ENCODE results near the gene ABCG4. TPM values are rescaled to one million over a fixed set of nuclear protein-coding genes. Genes with fewer than 3 reads are reported as not detected.
A peak's percentile ranks its signal among the peaks of the same experiment; 100 is the strongest.

The ABCG4 gene
- total and polyA plus RNA-seq, 9 of the 15 experiments (the other 6 are each of a cell fraction or from before 2014, with no cell fraction given) = 0.03 to 0.11 (median 0.07) TPM; not detected in 4

DNA sequence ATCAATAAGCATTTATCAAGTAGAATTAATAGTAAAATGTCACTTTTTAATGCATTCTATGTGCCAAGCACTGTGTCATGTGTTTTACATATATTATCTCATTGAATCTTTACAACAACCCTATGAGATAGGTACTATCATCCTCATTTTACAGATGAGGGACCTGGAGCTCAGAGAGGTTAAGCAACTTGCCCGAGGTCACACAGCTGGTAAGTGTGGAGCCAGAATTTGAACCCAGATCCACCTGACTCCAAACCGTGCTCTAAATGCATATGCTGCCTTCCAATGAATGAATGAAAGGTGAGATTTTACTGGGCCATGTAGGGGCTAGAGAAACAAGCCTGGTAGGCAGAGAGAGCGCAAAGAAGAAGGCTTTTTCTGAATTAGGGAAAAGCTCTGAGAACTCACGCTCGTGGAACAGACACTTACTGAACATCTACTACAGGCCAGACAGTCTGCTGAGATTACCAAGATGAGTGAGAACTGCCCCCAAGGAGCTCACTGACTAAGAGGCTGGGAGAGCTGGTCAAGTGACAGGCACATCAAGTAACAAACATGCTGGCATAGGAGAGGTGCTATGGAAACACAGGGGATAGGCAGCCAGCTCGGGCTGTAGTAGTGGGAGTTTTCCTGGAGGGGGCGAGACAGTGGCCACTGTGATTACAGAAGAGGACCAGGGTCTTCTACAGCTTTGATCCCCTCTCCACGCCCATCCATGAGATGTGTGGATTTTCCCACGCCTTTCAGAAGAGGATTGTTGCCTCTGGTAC, 4.4 kb downstream of the ABCG4 start (continued):
- TF ChIP-seq, protein P1, sequence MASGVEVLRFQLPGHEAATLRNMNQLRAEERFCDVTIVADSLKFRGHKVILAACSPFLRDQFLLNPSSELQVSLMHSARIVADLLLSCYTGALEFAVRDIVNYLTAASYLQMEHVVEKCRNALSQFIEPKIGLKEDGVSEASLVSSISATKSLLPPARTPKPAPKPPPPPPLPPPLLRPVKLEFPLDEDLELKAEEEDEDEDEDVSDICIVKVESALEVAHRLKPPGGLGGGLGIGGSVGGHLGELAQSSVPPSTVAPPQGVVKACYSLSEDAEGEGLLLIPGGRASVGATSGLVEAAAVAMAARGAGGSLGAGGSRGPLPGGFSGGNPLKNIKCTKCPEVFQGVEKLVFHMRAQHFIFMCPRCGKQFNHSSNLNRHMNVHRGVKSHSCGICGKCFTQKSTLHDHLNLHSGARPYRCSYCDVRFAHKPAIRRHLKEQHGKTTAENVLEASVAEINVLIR (CRISPR knock-in tag; IDR thresholded peaks at IDR 0.05) = no peak
- no peak for TF ChIP-seq RAD21 (CRISPR knock-in tag; conservative IDR thresholded peaks at IDR 0.05 in 1 of 2, IDR thresholded peaks at IDR 0.05 in 1 of 2)
- TF ChIP-seq, protein P2, sequence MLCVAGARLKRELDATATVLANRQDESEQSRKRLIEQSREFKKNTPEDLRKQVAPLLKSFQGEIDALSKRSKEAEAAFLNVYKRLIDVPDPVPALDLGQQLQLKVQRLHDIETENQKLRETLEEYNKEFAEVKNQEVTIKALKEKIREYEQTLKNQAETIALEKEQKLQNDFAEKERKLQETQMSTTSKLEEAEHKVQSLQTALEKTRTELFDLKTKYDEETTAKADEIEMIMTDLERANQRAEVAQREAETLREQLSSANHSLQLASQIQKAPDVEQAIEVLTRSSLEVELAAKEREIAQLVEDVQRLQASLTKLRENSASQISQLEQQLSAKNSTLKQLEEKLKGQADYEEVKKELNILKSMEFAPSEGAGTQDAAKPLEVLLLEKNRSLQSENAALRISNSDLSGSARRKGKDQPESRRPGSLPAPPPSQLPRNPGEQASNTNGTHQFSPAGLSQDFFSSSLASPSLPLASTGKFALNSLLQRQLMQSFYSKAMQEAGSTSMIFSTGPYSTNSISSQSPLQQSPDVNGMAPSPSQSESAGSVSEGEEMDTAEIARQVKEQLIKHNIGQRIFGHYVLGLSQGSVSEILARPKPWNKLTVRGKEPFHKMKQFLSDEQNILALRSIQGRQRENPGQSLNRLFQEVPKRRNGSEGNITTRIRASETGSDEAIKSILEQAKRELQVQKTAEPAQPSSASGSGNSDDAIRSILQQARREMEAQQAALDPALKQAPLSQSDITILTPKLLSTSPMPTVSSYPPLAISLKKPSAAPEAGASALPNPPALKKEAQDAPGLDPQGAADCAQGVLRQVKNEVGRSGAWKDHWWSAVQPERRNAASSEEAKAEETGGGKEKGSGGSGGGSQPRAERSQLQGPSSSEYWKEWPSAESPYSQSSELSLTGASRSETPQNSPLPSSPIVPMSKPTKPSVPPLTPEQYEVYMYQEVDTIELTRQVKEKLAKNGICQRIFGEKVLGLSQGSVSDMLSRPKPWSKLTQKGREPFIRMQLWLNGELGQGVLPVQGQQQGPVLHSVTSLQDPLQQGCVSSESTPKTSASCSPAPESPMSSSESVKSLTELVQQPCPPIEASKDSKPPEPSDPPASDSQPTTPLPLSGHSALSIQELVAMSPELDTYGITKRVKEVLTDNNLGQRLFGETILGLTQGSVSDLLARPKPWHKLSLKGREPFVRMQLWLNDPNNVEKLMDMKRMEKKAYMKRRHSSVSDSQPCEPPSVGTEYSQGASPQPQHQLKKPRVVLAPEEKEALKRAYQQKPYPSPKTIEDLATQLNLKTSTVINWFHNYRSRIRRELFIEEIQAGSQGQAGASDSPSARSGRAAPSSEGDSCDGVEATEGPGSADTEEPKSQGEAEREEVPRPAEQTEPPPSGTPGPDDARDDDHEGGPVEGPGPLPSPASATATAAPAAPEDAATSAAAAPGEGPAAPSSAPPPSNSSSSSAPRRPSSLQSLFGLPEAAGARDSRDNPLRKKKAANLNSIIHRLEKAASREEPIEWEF (CRISPR knock-in tag; IDR thresholded peaks at IDR 0.05) = no peak
- TF ChIP-seq CTBP1 (IDR thresholded peaks at IDR 0.05; ENCODE audit: borderline replicate concordance) = no peak
- TF ChIP-seq, protein P3, sequence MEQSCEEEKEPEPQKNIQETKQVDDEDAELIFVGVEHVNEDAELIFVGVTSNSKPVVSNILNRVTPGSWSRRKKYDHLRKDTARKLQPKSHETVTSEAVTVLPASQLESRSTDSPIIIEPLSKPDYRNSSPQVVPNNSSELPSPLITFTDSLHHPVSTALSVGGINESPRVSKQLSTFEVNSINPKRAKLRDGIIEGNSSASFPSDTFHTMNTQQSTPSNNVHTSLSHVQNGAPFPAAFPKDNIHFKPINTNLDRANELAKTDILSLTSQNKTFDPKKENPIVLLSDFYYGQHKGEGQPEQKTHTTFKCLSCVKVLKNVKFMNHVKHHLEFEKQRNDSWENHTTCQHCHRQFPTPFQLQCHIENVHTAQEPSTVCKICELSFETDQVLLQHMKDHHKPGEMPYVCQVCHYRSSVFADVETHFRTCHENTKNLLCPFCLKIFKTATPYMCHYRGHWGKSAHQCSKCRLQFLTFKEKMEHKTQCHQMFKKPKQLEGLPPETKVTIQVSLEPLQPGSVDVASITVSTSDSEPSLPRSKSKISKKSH (CRISPR knock-in tag; IDR thresholded peaks at IDR 0.05) = no peak
- TF ChIP-seq HLTF (IDR thresholded peaks at IDR 0.05) = no peak
- TF ChIP-seq KDM1A (IDR thresholded peaks at IDR 0.05) = peak; percentile 75 to 83
- TF ChIP-seq POLR2B (IDR thresholded peaks at IDR 0.05; ENCODE audit: low read depth, partially characterized antibody) = no peak
- no peak for TF ChIP-seq CC2D1A (IDR thresholded peaks at IDR 0.05)
- TF ChIP-seq CHD4 (IDR thresholded peaks at IDR 0.05; ENCODE audit: insufficient read depth, insufficient replicate concordance, low read depth, low read length, poor library complexity, severe bottlenecking) = peak; percentile 86
- TF ChIP-seq, protein P4, sequence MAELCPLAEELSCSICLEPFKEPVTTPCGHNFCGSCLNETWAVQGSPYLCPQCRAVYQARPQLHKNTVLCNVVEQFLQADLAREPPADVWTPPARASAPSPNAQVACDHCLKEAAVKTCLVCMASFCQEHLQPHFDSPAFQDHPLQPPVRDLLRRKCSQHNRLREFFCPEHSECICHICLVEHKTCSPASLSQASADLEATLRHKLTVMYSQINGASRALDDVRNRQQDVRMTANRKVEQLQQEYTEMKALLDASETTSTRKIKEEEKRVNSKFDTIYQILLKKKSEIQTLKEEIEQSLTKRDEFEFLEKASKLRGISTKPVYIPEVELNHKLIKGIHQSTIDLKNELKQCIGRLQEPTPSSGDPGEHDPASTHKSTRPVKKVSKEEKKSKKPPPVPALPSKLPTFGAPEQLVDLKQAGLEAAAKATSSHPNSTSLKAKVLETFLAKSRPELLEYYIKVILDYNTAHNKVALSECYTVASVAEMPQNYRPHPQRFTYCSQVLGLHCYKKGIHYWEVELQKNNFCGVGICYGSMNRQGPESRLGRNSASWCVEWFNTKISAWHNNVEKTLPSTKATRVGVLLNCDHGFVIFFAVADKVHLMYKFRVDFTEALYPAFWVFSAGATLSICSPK (IDR thresholded peaks at IDR 0.05; ENCODE audit: borderline replicate concordance) = no peak
- TF ChIP-seq TAL1 (IDR thresholded peaks at IDR 0.05) = no peak
